Fibroblast of upper back skin (primary cell): ENCODE results near the gene GRM4.
"Not testable (repeated sequence)": the region's sequence is repeated elsewhere in the genome, so short reads cannot be mapped to it uniquely, and the experiment has no call there.

Experiments
- DNase-seq: peaks from one replicate; pipeline ENCODE4 v3.0.0-alpha.2; 2013

Gene GRM4

GRCh38 chr6:34018961-34019606, 126.8 kb downstream of the GRM4 start:
- no peak for DNase-seq

GRCh38 chr6:34018026-34018425, 127.9 kb downstream of the GRM4 start:
- no peak for DNase-seq

GRCh38 chr6:34017106-34017805, 128.6 kb downstream of the GRM4 start:
- no peak for DNase-seq

DNA sequence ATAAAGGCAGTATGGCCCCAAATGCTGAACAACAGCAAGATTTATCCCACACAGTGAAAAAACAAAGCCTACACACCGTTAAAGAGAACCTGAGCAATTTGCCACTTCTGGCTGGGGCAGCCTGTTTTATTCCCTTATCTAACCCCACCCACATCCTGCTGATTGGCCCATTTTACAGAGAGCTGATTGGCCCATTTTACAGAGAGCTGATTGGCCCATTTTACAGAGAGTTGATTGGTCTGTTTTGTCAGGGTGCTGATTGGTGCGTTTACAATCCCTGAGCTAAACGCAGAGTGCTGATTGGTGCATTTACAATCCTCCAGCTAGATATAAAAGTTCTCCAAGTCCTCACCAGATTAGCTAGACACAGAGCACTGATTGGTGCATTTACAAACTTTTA, 129.3 kb downstream of the GRM4 start:
- DNase-seq: not testable (repeated sequence)

DNA sequence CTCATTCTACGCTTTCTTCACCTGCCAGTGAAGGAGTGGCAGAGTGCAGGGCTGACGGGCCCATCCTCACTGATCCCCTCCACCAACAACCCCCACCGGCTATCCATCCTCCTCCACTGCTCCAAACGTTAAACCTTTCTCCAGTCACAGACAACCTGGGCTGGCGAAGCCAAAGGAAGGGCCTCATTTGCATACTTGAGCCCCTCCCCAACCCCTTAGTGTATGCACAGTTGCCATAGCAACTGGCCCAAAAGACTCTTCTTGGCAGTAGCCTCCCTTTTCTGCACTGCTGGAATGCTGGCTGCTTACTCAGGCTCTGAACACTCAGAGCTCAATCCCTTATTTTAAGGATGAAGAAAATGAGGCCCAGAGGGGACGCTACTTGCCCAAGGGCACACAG, 130.3 kb downstream of the GRM4 start:
- peak; percentile 18 for DNase-seq

DNA sequence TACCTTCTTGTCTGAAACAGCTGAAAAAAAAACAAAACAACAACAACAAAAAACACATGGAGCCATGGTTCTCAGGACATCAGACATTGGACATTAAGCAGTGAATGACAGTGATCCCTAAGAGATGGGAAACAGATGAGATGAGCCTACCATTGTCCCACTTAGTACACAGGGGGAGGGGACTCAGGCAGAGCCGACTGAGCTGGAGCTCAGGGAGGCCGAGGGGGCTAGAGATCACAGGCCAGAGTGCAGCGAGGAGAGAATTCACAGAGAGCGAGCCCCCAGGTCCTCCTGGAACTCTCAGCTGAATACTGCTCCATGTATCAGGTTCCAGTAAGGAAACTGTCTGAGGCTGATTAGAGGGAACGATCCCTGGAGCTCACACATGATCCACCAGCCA, 134.6 kb downstream of the GRM4 start:
- no peak for DNase-seq

DNA sequence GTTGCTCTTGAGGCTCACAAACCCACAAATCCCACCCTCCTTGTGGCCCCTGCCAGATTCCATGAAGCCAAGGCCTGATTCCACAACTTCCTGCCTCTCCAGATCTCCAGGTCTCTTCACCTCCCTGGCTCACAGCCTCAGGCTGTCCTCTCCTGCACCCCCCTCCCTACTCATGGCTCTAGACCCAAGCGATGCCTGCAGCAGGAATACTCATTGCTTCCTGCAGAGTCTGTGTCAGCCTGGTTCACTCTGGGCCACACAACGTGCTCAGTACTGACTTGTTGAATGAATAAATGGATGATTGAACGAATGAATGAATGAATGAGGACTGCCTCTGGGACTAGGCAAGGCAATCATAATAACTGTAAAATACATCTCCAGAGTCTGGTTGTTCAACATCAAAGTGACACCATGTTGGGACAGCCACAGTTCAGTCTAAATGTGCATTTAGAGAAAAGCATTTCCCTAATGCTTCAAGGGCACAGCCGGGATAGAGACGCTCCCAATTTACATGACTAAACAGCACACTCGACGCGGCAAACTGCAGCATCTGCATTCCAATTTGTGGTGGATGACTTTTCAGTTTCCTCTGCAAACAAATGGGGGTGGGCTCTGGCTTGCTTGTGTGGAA, 139.9 kb downstream of the GRM4 start:
- no peak for DNase-seq

DNA sequence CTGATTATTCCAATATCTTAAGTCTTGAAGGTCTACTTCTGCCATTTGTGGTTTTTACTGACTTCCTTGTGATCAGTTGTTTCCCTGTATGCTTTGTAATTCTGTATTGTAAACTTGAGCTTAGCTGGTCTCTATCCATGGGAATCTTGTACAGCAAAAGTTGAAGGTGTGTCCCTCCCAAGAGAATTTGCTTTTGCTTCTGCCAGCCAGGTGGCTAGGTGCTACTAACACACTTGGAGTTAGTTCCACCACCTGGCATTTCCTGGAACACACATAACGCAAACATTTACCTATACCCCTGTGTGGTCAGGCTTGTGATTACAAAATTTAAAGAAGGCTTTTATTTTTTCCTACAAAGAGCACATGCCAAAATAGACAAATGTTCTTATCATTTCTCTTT, 141.2 kb downstream of the GRM4 start:
- no peak for DNase-seq

DNA sequence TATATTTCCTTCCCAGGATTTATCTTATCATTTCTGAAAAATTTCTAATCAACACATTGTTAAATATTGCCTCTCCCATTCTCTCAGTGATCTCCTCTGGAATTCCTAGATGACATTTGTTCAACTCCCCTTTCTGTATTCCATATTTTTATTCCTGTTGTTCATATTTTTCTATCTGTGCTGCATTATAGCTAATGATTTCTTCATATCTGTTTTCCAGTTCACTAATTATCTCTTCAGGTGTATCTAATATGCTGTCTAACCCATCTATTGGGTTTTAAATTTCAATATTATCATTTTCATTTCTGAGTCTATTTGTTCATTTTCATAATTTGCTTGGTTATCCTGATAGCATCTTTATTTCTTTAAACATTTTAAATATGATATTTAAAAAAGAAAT, 141.9 kb downstream of the GRM4 start:
- DNase-seq: no peak

- no peak for DNase-seq
Measured at GRCh38 chr6:34001706-34002621, 143.9 kb downstream of the GRM4 start.

DNA sequence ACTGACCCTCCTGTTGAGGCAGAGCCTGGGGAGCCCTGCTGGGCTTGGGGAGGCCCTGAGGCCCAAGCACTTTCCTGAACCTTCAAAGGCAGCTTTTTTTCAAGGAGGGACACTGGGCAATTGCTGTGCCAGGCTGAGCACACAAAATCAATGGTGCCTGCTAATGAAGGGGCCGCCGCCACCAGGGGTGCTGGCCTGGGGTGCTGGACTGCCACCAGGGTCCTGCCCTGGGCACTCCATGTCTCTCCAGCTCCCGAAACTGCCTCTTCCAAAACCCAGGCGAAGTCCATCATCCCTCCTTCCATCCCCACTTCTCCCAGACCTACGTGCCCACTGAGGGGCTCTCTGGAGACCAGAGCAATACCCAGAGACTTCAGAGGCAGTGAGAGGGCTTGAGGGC, 145.6 kb downstream of the GRM4 start:
- DNase-seq: no peak

GRCh38 chr6:33999567-33999966, 146.3 kb downstream of the GRM4 start:
- no peak for DNase-seq

DNA sequence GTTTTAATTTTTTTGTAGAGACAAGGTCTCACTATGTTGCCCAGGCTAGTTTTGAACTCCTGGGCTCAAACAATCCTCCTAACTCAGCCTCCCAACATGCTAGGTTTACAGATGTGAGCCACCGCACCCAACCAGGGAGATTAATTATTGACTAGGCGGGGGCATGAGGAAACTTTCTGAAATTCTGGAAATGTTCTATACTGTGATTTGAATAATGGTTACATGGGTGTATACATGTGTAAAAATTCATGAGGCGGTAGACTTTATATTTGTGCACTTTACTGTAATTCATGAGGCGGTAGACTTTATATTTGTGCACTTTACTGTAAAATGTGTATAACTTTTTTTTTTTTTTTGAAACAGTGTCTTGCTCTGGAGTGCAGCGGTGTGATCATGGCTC, 147.2 kb downstream of the GRM4 start:
- no peak for DNase-seq

DNA sequence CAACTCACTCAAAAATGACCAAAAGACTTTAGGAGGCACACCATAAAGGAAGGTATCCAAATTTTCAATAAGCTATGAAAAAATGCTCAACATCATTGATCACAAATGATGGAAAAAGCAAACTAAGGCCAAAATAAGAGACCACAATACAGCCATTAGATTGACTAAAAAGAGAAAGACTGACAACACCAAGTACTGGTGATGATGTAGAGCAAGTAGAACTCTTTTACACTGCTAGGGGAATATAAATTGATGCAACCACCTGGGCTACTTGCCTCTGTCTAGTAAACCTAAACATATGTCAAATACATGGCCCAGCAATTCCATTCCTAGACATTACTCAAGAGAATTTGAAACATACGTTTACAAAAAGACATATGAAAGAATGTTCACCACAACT, 148.6 kb downstream of the GRM4 start:
- no peak for DNase-seq

- no peak for DNase-seq
Measured at GRCh38 chr6:33996120-33996475, 149.8 kb downstream of the GRM4 start.

GRCh38 chr6:33995309-33996119, 150.4 kb downstream of the GRM4 start:
- no peak for DNase-seq

- no peak for DNase-seq
Measured at GRCh38 chr6:33994472-33995308, 151.2 kb downstream of the GRM4 start.

DNA sequence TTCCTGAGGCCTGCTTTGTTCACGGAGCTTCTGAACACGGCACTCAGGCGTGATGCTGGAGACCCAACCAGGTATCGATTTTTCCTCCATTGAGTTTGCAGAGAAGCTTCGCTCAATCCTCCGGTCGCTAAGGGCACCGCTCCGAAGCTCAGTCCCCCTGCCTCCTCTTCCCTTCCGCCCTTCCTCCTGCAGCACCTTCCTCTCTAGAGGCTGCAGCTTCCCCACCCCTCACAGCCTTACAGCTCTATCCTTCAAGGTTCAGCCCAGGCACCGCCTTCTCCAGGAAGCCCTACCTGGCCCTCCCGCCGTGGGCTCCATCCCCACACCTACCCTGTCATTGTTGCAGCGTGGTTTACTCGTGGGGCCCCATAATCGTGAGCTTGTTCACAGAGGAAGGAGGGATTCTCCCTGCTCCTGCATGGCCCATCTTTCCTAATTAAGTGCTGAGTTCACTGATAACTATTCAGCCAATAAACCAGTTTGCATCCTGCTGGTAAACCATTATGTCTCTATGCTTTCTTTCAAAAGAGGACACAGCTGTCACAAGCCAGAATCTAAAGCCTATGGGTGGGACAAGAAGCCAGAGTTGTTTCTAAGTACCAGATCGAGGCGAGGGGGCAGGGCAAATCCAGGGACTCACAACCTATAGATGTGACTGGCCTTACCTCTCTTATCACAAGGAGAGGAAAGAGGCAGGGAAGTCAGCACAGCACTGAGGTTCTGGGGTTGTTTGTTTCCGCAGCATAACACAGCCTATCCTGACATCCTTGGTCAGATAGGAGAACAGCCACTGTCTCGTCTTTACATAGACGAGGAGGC, 152.0 kb downstream of the GRM4 start:
- DNase-seq: no peak

GRCh38 chr6:33993091-33993490, 152.8 kb downstream of the GRM4 start:
- DNase-seq: no peak

GRCh38 chr6:33992191-33992590, 153.7 kb downstream of the GRM4 start:
- DNase-seq: no peak

- no peak for DNase-seq
Measured at GRCh38 chr6:33991610-33992009, 154.3 kb downstream of the GRM4 start.
